Stimulated activated CD4-positive, alpha-beta T cell treated with anti-CD3 and anti-CD28 coated beads, Interleukin-2, amount 100 ng/mL, for 48 hours (primary cell): ENCODE data around the gene BTN2A1.
A peak's percentile ranks its signal among the peaks of the same experiment; 100 is the strongest.

Experiments used
- DNase-seq, 2 donors: peaks; one replicate each; pipeline ENCODE4 v3.0.0-alpha.2; 2020

BTN2A1 gene

DNA sequence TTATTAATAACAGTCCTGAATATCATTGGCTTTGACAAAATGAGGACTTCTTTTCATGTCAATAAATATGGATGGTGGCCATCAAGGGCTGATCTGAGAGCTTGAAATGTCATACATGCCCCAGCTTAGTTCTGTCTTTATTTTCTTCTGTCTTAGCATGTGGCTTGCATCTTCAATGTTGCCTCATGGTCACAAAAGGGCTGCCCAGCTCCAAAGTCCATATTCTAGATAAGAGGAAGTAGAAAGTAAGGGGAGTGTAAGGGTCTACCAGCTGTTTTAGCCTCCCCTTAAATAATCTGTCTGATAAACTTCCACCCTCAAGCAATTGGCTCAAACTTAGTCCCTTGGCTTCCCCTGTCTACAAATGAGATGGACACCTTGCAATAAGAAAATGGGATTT lies 14.2 kb downstream of the BTN2A1 start:
- no peak for DNase-seq

DNA sequence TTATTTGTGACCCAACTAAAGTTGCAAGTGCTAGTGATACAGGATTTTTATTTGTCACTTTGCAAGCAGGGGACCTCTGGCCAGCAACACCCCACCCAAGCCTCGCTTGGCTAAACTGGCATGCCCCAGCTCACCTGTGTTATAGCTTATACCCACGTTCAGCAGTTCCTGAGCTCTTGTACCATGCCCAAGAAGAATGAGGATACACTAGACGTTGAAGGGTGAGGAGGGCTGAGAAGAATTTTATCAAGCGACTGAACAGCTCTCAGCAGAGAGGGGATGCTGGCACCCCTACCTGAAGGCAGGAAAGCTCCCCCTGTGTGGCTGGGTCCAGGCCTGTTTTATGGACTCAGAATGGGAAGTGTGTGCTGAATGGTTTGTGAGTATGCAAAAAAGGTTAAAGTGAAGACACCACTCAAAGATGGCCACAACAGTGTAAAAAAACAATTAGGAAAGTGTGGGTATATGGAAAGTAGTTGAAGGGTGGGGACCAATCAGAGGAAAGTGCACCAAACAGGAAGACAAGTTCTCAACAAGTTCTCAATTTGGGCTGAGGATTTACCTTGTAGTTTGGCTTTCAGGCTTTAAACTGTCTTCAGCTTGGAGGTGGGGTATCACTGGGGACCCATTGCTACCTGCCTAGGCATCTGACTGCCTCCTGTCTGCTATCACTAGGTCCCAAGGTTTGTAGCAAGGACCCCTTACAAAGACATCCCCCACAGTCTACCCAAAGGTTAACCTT lies 15.0 kb downstream of the BTN2A1 start:
- DNase-seq, result no peak

DNA sequence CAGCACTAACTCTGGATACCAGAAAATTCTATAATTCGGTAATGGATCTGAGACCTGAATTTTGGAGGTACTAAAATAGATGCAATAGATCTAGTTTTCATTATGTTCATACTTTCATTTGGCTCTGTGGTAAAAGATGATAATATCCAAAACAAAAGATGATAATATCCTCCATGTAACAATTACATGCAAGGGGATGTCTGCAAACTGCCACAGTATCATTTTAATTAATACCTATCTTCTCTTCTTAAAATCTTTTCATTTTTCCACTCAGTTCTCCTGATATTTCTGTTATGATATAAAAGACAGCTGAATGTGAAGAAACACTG lies 15.6 kb downstream of the BTN2A1 start:
- no peak for DNase-seq

DNA sequence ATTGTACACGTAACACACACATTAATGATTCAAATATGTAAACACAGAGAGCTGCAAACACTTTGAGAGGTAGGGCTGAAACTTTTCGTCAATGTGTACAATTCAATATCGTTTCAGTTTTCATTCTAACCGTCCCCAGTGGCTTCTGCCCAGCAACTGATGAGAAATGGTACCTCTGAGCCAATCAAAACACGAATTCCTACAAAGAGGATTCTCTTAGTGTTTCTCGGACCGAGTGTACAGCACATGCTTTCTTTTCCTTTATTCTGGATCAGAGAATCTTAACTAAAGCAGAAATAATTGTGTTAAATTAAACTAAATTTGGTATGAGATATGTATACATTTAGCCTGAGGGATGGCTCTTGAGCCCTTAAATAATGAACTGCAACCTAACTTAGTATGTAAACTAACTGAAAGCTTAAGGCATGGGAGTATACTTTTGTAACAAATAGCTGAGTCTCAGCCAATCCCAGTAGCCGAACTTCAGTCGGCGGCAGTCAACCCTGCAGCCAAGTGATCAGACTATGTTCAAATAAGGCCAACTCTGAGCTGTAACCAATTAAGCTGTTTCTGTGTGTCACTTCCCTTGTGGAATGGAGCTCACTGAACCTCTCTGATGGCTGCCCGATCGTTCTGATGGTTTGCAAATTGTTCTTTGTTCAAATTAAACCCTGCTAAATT lies 16.1 kb downstream of the BTN2A1 start:
- DNase-seq, result peak; percentile 44 to 61

DNA sequence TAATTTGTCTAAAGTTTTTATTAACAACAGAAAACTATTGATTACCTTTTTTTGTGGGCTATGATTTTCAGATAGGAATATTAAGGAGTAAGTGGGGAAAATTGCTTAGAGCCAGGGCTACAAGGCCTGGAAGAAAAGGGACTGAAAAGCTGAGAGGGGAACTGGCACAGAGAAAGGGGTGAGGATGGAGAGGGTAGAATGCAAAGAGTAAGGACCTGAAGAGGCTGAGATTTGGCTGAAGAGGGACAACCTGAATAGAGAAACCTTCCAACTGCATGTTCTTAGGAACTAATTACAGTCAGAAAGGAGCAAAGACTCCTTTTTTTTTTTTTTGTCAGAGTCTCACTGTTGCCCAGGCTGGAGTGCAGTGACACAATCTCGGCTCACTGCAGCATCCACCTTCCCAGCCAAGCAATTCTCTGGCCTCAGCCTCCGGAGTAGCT lies 16.7 kb downstream of the BTN2A1 start:
- DNase-seq, result no peak

DNA sequence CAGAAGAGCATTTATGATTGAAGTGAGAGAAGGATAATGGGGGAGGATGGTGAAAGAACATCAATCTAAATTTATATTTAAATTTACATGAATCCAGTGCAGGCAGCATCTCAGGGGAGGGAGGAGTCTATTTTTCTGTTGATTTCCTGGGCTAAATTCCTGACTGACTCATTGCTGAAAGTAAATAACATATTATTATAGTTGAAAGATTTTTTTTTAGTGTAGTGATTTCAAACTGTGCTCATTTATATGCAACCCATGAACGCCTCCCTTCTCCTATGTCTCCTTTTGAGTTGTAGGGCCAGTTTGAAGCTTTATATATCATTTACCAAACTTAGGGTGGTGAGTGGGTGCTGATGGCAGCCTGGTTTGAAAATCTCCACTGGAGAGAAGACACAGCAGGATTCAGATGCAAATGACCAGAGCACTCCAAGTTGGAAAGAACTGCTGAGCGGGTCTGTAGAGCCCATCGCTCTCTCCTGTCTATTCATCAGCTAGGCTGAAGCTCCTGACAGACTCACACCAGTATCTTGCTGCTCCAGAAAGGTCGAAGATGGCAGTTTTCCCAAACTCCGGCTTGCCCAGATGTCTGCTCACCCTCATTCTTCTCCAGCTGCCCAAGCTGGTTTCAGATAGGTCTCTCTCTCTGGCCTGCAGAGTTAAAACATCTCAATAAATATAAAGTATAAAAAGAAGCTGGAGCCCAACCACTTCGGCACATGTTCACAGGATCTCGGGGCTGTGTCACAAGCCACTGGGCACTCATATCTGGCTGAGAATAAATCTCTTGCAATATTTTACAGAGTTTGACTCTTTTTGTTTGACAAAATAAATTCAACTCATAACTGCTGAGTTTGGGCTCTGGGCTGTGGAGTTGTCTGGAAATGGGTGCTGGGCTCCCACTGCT lies 18.3 kb downstream of the BTN2A1 start:
- DNase-seq, result no peak

DNA sequence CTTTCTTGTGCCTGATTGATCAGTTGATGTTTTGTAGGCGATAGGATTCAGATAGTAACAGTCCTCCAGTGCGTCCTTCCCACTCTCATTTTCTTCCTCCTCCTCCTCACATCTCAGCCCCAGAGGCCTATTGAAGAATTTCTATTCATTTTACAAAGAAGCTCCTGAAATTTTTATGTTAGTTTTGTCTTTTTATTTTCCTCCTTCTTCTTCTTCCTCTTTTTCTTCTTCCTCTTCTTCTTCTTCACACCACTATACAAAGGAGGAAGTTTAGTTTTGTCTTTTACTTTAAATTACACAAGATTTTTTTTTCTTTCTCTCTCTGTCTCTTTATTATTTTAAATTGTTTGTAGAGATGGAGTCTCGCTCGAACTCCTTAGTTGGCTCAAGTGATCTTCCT lies 19.1 kb downstream of the BTN2A1 start:
- no peak for DNase-seq

DNA sequence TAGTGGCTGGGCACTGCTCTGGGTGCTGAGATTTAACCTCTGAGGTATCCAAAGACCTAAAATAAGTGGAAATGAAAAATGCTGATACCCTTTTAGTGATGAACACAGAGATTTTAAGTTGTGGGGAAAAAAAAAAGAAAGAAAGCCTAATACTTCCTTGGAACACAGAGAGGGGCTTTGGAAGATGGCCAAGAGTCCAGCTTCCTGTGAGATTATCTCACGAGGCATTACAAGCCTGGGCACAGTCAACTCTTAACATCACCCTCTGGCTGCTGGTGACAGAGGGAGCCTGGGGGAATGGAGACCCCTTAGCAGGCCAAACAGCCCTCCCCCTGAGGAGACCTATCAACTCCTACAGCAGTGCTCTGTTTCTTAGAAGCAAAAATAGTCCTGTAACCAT lies 19.7 kb downstream of the BTN2A1 start:
- no peak for DNase-seq

DNA sequence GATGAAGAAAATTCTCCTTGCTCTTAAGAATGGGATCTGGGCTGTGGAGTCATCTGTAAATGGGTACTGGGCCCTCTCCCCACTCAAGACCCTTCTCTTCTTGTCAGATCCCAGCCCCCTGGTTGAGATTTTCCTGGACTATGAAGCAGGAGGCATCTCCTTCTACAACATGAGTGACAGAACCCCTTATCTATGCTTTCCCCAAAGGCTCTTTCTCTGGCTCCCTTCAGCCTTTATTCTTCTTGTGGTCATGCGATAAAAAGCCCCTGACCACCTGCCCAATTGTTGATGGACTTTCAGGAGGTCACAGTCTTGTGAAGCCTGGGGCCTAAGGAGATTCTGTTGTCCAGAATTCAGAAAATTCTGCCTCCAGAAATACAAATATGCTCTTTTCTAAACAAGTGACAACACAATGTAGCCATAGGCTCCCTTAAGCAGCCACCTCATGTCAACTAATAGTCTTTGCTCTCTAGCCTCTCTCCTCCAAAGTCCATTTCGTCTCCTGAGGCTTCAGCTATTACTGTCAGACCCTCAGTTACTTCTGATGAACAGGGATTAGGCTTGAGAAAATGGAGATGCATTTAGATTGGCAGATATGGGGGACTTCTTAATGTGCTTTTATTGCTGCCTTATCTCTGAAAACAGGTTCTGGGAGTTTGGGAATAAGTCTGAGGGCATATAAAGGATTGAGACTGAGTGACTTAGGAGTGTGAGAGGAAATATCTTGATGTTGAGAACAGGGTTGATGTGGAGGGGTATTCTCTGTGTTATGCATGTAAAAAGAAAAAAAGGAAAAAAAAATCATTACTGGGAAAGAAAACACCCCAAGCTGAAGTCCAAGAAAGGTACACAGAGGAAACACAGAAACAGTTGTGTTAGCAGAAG lies 20.6 kb downstream of the BTN2A1 start:
- no peak for DNase-seq

DNA sequence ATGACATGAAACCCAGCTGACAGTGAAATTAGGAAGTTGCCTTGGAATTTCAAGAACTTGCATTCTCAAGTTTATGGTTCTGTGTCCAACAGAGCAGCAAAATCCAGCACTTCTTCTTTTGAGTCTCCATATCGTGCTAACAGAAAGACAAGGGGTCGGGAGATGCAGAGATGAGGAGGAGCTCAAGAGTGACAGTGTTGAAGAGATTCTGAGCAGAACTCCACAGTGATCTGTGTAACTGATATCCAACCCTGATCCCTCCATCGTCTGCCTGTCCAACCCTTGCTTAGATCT lies 21.2 kb downstream of the BTN2A1 start:
- DNase-seq, result no peak

DNA sequence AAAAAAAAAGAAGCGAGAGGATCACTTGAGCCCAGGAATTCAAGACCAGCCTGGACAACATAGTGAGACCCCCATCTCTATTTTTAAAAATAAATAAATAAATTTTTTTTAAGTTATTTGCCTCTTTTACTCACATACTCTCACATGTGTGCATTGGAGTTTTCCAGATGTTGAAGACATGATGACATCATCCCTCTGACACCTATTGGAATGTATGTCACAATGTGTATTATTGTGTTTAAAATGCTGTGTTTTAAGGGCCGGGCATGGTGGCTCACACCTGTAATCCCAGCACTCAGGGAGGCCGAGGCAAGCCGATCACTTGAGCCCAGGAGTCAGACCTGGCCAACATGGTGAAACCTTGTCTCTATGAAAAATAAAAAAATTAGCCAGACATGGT lies 24.6 kb downstream of the BTN2A1 start:
- no peak for DNase-seq

DNA sequence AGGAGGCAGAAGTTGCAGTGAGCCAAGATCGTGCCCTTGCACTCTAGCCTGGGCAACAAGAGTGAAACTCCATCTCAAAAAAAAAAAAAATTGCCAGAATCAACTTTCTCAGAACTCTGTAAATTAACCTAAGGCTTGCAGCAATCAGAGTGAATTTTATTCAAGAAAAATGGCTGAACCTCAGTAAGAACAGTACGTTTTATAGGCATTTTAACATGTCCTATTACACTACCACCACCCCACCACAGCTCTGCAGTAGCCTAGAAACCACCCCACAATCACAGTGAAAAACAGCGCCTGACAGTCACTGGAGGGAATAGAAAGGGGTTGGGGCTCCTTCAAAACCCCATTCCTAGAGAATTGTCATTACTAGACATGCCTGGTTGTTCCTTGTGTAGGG lies 26.0 kb downstream of the BTN2A1 start:
- no peak for DNase-seq

DNA sequence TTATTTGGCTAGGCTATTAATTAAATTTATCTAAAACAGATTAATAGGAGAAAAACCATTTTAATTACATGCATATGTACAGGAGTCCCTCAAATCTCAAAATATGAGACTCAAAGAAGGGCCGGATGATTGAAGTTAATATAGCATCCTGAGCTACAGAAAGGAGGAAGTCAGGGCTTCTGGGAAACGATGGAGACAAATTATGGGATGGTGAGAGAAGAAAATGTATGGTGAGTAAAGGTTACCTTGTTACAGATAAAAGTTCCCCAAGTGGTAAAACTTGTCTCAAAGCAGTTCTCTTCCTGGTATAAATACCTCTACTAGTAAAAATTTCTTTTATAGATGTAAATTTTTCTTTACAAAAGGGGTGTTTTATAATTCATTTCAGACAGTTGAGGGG lies 26.4 kb downstream of the BTN2A1 start:
- no peak for DNase-seq

DNA sequence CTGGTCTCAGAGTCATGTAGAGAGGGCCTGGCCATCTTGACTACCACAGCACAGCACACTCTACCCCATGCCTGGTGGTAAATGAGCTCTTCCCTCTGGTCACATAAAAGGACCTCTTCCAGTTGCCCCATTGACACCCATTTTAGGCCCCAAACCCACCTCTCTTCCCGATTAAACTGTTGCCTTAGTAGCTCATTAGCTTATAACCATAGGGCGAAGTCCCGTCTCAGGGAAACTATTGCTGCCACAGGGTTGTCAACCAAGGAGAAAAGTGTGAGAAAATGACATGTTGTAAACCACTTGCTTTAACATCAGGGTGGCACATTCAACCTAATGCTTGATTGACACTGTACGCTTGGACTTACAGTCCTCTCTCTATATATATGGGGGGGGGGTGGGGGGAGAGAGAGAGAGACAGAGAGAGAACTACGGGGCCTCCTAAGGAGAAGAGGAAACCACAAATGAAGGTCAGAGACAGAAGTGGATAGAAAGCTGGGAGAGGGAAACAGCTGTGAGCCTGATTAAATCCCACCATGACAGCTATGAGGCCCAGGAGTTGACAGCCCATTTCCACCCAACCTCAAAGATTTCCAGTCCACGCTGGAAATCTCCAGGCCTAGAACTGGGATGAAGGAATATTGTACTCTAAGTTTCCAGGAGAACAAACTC lies 27.5 kb downstream of the BTN2A1 start:
- DNase-seq, result no peak

DNA sequence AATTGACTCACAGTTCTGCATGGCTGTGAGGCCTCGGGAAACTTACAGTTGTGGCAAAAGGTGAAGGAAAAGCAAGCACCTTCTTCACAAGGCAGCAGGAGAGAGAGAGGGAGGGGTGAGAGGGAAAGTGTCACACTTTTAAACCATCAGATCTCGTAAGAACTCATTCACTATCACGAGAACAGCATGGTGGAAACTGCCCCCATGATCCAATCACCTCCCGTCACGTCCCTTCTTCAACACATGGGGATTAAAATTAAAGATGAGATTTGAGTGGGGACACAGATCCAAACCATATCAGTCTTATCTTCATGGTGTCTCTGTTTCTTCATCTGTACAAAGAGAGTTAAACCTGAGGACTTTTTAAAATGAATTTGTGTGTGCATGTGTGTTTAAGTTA lies 28.6 kb downstream of the BTN2A1 start:
- DNase-seq, result no peak

DNA sequence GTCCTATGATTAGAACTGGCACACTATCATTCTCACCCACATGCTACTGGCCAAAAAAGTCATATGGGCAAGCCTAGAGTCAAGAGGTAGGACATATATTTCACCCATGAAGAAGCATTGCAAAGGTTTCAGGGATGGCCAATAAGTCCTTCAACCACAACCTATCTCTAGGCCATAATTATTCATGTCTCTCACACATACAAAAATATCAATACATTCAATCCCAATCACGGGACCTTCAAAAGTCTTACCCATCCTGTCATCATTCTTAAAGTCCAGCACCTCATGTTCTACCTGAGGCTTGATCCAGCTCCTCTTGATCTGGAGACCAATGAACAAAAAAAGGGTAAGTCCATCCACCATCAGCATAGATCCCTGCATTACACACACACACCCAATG lies 29.7 kb downstream of the BTN2A1 start:
- DNase-seq, result no peak

DNA sequence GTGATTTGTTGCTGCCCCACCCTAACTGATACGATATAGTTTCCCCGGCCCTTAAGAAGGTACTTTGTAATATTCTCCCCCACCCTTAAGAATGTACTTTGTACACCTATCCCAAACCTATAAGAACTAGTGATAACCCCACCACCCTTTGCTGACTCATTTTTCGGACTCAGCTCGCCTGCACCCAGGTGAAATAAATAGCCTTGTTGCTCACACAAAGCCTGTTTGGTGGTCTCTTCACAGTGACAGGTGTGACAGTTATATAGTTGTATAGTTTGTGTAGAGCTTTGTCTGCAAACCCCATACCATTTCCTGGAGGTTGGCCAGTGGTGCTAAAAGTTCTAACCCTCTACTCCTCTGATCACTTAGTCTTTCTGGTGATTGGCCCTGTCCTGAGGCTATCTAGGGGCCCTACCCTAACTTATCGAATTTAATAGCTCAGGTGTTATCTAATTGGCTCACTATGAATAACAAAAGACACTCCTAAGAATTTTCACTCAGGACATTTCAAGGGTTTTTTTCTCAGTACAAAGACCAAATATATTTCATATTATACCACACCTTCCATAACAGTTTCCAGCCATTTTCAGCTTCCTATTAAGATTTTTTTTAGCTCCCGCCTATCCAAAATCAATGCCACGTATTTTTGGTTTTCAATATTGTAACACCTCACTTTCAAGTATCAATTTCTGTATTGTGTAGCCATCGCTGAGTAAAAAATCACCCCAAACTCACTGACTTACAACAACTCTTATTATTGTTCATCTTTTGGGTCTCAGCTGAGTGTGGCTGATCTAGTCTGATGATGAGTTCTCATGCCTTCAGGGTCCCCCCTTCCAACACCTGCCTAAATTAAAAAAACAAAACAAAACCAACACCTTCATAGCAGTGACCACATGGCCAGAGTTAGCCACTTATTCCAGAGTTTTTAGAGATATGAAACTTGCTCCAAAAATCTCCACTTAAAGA lies 32.5 kb downstream of the BTN2A1 start:
- no peak for DNase-seq

DNA sequence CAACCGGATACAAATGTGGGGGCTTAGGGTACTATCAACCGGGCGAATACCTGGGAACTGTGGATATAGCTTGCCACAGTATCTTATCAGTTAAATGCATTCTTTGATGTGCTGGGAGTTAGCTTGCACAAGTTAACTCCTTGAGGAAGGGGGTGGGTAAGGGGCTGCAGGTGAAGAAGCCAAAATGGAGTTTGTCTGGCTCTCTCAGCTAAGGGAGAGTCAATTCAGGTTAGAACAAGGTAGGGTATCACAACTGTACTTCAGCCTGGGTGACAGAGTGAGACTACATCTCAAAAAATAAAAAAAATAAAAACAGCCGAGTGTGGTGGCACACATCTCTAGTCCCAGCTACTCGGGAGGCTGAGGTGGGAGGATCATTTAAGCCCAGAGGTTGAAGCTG lies 33.8 kb downstream of the BTN2A1 start:
- DNase-seq, result no peak

DNA sequence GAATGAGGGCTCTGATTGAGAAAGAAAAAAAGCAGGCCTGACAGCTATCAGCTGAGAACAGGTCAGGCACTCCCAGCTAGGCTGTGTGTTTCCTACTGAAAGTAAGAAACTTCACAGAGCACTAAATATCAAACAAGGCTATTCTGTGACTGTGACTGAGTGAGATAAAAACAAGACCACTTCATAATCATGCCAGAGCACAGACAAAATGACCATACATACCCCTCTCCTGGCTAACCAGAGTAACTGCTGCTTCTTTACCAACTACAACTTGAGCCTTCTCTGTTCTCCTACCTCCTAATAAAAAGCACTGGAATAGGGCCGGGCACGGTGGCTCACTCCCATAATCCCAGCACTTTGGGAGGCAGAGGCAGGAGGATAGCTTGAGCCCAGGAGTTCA lies 35.5 kb downstream of the BTN2A1 start:
- no peak for DNase-seq

DNA sequence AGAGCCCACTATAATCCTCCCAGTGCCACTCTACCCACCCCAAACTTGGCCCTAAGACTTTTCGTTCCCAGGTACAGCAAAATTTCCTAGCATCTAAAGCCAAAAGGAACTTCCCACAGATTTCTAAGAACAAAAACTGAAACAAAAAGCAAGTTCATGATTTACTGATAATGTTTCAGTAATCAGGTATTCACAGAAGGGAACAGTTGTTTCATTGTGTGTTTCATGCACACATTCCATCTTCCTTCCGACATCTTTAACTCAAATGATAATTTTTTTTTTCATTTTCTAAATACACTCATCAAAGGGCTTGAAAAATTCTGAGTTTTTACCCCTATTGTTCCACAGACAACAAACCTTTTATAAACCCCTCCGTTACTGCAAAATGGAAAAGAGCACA lies 36.4 kb downstream of the BTN2A1 start:
- DNase-seq, result no peak

DNA sequence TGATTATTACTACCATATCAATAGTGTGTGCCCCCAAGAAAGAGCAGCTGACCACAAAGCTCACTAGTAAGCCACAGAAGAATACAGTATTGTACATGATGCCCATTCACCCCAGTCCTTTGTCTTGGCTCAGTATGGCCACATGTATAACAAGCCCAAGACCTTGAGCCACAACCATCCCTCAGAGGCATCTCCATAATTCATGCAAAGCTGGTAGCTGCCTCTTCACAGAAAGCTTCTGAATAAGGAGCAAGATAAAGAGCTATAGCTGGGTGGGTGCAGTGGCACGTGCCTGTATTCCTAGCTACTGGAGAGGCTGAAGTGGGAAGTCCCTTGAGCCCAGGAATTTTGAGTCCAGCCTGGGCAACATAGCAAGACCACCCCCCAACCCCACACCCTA lies 37.5 kb downstream of the BTN2A1 start:
- DNase-seq, result no peak
